Activated B cell treated with CpG ODN at 0.5 μM for 24 hours (primary cell): ENCODE data around the gene GDAP2. TPM values are rescaled to one million over a fixed set of nuclear protein-coding genes. Genes with fewer than 3 reads are reported as not detected.

Source experiments
- ATAC-seq: fragments of 200-7000 bp; cut with Tn5 transposase; one replicate; pipeline ENCODE4 v1.10.0; 2021; ENCODE audit warnings: low read depth, mild to moderate bottlenecking, moderate library complexity
- CTCF ChIA-PET: fragments of 350-600 bp; sonication (Branson Sonifier 250); formaldehyde crosslinking; loops from one replicate; lab custom pipeline; 2021; ENCODE audit warnings: antibody characterized with exemption; lab: Charles Lee
- POLR2A ChIA-PET: fragments of 350-600 bp; sonication (Branson Sonifier 250); formaldehyde crosslinking; loops from one replicate; lab custom pipeline; 2021; ENCODE audit warnings: antibody characterized with exemption; lab: Charles Lee
- DNase-seq: peaks from one replicate; pipeline ENCODE4 v3.0.0; 2022
- H3K27ac Mint-ChIP-seq: one replicate; pipeline ENCODE4 v1.8.0; 2020; ENCODE audit warnings: mixed read lengths
- H3K27me3 Mint-ChIP-seq: one replicate; pipeline ENCODE4 v1.8.0; 2021; ENCODE audit warnings: mixed read lengths
- H3K36me3 Mint-ChIP-seq: one replicate; pipeline ENCODE4 v1.8.0; 2021; ENCODE audit warnings: low read depth, mixed read lengths
- H3K4me1 Mint-ChIP-seq: one replicate; pipeline ENCODE4 v1.8.0; 2021; ENCODE audit warnings: mixed read lengths
- H3K4me3 Mint-ChIP-seq: one replicate; pipeline ENCODE4 v1.8.0; 2020; ENCODE audit warnings: mild to moderate bottlenecking, mixed read lengths
- H3K9me3 Mint-ChIP-seq: one replicate; pipeline ENCODE4 v1.8.0; 2020; ENCODE audit warnings: mixed read lengths
- CTCF ChIP-seq: fragments of 200-600 bp; IDR thresholded peaks from one replicate; pipeline ENCODE4 v1.8.0; 2022; ENCODE audit warnings: antibody characterized with exemption, mild to moderate bottlenecking
- intact Hi-C: fragments of 100-400 bp; cut with micrococcal nuclease; formaldehyde crosslinking; loops from one replicate; pipeline ENCODE4 v1.15.1; 2024
- total RNA-seq: library from RNA; stranded (reverse); gene quantifications from 2 replicates; pipeline ENCODE4 v1.2.3, GENCODE V29; 2022

Gene GDAP2
- total RNA-seq, 1 donor from 2014 or later: 20.6 TPM

GRCh38 chr1:117886101-117886795 lies 43.2 kb downstream of the GDAP2 start:
- ChIA-PET POLR2A (no interaction called here), CTCF (interaction anchor here (1.6 kb wide), 1 partner anchor 10 kb away, joined by 4 read pairs; no protein-coding TSS in a partner anchor)
- intact Hi-C loops: no loop called here
- Mint-ChIP-seq H3K36me3 (peaks cover 36% of the 10 kb centered on the region), H3K9me3 (no peaks in the 10 kb centered on the region), H3K27me3 (no peaks in the 10 kb centered on the region), H3K4me3 (no peak overlapping the region), H3K4me1 (no peaks in the 10 kb centered on the region), H3K27ac (no peak overlapping the region)
- no peak for ATAC-seq
- TF ChIP-seq CTCF: no peak
- no peak for DNase-seq

- Mint-ChIP-seq H3K27me3 (no peaks in the 10 kb centered on the region), H3K4me3 (no peak overlapping the region), H3K9me3 (no peaks in the 10 kb centered on the region), H3K4me1 (no peaks in the 10 kb centered on the region), H3K36me3 (peaks cover 40% of the 10 kb centered on the region), H3K27ac (no peak overlapping the region)
- intact Hi-C loops: no loop called here
- ATAC-seq (no peak), DNase-seq (no peak)
- no peak for TF ChIP-seq CTCF
- POLR2A ChIA-PET: no interaction called here
- CTCF ChIA-PET: interaction anchor here (1.1 kb wide), 1 partner anchor 12 kb away, joined by 4 read pairs; no protein-coding TSS in a partner anchor
Observed at GRCh38 chr1:117883616-117884015, 45.8 kb downstream of the GDAP2 start.

GRCh38 chr1:117879284-117879683 lies 50.1 kb downstream of the GDAP2 start:
- no peak for ATAC-seq

GRCh38 chr1:117877823-117878222 lies 51.6 kb downstream of the GDAP2 start:
- intact Hi-C loops: no loop called here
- H3K27me3 Mint-ChIP-seq: no peaks in the 10 kb centered on the region
- no peak overlapping the region for H3K4me3 Mint-ChIP-seq
- no peak overlapping the region for H3K27ac Mint-ChIP-seq
- H3K9me3 Mint-ChIP-seq: peaks cover 10% of the 10 kb centered on the region
- no peak for TF ChIP-seq CTCF
- CTCF ChIA-PET: no interaction called here
- peaks cover 72% of the 10 kb centered on the region for H3K36me3 Mint-ChIP-seq
- ATAC-seq (no peak), DNase-seq (no peak)
- POLR2A ChIA-PET: no interaction called here
- H3K4me1 Mint-ChIP-seq: no peaks in the 10 kb centered on the region

More at GRCh38 chr1:117879284-117879683, 50.1 kb downstream of the GDAP2 start:
- no peaks in the 10 kb centered on the region for H3K4me1 Mint-ChIP-seq
- ChIA-PET POLR2A (no interaction called here), CTCF (no interaction called here)
- H3K9me3 Mint-ChIP-seq: peaks cover 7% of the 10 kb centered on the region
- no peaks in the 10 kb centered on the region for H3K27me3 Mint-ChIP-seq
- H3K27ac Mint-ChIP-seq: no peak overlapping the region
- H3K36me3 Mint-ChIP-seq: peaks cover 62% of the 10 kb centered on the region
- intact Hi-C loops: no loop called here
- H3K4me3 Mint-ChIP-seq: no peak overlapping the region
- TF ChIP-seq CTCF: no peak
- no peak for DNase-seq

GRCh38 chr1:117871013-117871412 lies 58.4 kb downstream of the GDAP2 start:
- DNase-seq (no peak), ATAC-seq (no peak)
- Mint-ChIP-seq H3K9me3 (peaks cover 13% of the 10 kb centered on the region), H3K4me3 (no peak overlapping the region), H3K27me3 (no peaks in the 10 kb centered on the region), H3K27ac (no peak overlapping the region), H3K36me3 (peaks cover 89% of the 10 kb centered on the region), H3K4me1 (no peaks in the 10 kb centered on the region)
- POLR2A ChIA-PET: no interaction called here
- no peak for TF ChIP-seq CTCF
- CTCF ChIA-PET: no interaction called here
- intact Hi-C loops: no loop called here
